ENCODE data around the gene SPRR1B. TPM values are rescaled to one million over a fixed set of nuclear protein-coding genes. Genes with fewer than 3 reads are reported as not detected.
"Not testable (repeated sequence)": the region's sequence is repeated elsewhere in the genome, so short reads cannot be mapped to it uniquely, and the experiment has no call there.

SPRR1B gene
- total RNA-seq, 3 donors from 2014 or later, result not detected

- DNase-seq (no peak), ATAC-seq (no peak)
- Histone ChIP-seq H3K4me3 (no peak within 1 kb of the TSS), H3K36me3 (ENCODE audit: low read depth) (no peaks in the 10 kb centered on the region), H3K4me1 (ENCODE audit: low read depth) (no peaks in the 10 kb centered on the region), H3K9me3 (no peaks in the 10 kb centered on the region)
- TF ChIP-seq, protein P1, sequence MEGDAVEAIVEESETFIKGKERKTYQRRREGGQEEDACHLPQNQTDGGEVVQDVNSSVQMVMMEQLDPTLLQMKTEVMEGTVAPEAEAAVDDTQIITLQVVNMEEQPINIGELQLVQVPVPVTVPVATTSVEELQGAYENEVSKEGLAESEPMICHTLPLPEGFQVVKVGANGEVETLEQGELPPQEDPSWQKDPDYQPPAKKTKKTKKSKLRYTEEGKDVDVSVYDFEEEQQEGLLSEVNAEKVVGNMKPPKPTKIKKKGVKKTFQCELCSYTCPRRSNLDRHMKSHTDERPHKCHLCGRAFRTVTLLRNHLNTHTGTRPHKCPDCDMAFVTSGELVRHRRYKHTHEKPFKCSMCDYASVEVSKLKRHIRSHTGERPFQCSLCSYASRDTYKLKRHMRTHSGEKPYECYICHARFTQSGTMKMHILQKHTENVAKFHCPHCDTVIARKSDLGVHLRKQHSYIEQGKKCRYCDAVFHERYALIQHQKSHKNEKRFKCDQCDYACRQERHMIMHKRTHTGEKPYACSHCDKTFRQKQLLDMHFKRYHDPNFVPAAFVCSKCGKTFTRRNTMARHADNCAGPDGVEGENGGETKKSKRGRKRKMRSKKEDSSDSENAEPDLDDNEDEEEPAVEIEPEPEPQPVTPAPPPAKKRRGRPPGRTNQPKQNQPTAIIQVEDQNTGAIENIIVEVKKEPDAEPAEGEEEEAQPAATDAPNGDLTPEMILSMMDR (IDR thresholded peaks at IDR 0.05), result no peak
- intact Hi-C loops (cut with DNase I, micrococcal nuclease), result no loop called here
These were observed 10.1 kb downstream of the SPRR1B start, which contains the start of gene SPRR2D for GRCh38 chr1:153040950-153041631. Gene SPRR2D (minus strand): TSS chr1:153041120. CDS start chr1:153040346, 774 bp downstream.

DNA sequence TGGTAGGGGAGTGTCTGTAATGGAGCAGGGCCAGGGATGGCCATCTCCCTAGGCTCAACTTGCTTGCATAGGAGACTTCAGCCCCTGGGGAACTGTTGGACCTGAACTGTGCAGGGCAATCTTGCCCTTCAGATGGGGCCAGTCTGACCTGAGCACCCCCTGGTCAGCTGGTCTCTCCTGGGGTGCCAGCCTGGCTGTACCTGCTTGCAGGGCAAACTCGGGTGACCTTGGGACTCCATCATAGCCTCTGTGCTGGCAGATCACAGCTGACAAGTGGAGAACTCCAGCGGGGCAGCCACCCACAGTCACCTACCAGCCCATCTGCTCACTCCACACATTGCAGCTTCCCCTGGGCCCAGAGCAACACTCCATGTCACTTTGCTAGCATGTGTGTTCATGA, 18.2 kb downstream of the SPRR1B start:
- TF ChIP-seq, protein P1 (IDR thresholded peaks at IDR 0.05), result no peak
- Histone ChIP-seq H3K4me1 (ENCODE audit: low read depth) (no peaks in the 10 kb centered on the region), H3K36me3 (ENCODE audit: low read depth) (no peaks in the 10 kb centered on the region), H3K4me3 (no peak overlapping the region), H3K9me3 (no peaks in the 10 kb centered on the region)
- DNase-seq (no peak), ATAC-seq (no peak)
- intact Hi-C loops (cut with DNase I, micrococcal nuclease), result no loop called here

DNA sequence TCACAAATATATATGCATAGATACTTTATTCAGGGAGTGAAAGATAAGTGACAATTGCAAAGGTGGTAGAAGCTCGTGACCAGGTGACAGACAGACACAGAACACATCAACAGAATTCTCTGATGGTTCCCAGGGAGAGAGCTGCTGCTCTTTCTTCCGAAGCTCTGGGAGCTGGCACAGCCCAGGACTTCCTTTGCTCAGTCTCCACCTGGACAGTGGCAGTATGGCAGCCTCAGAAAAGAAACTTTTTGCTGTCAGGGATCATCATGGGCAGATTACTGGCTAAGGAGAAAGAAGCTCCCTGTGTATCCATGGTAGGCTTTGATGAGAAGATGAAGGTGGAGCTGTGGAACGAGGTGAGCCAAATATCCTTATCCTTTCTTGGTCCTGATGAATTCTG, 25.1 kb downstream of the SPRR1B start:
- H3K4me3 ChIP-seq; H3K9me3 ChIP-seq; H3K36me3 ChIP-seq (ENCODE audit: low read depth); intact Hi-C loops (cut with DNase I, micrococcal nuclease); DNase-seq; ATAC-seq; H3K4me1 ChIP-seq (ENCODE audit: low read depth): not testable (repeated sequence)

GRCh38 chr1:153057375-153057774, 26.4 kb downstream of the SPRR1B start, which contains the start of gene SPRR2A:
Gene SPRR2A (minus strand): TSS chr1:153057512. CDS start chr1:153056735, 777 bp downstream.
- intact Hi-C loops (cut with DNase I, micrococcal nuclease), result no loop called here
- H3K9me3 ChIP-seq, result no peaks in the 10 kb centered on the region
- TF ChIP-seq, protein P1 (IDR thresholded peaks at IDR 0.05), result no peak
- no peaks in the 10 kb centered on the region for H3K36me3 ChIP-seq (ENCODE audit: low read depth)
- no peak within 1 kb of the TSS for H3K4me3 ChIP-seq
- DNase-seq (no peak), ATAC-seq (no peak)
- H3K4me1 ChIP-seq (ENCODE audit: low read depth), result no peaks in the 10 kb centered on the region

GRCh38 chr1:153058154-153058553, 27.2 kb downstream of the SPRR1B start:
- no peaks in the 10 kb centered on the region for H3K4me1 ChIP-seq (ENCODE audit: low read depth)
- DNase-seq (no peak), ATAC-seq (no peak)
- H3K36me3 ChIP-seq (ENCODE audit: low read depth), result no peaks in the 10 kb centered on the region
- intact Hi-C loops (cut with DNase I, micrococcal nuclease), result no loop called here
- TF ChIP-seq, protein P1 (IDR thresholded peaks at IDR 0.05), result no peak
- H3K4me3 ChIP-seq, result no peak overlapping the region
- no peaks in the 10 kb centered on the region for H3K9me3 ChIP-seq

DNA sequence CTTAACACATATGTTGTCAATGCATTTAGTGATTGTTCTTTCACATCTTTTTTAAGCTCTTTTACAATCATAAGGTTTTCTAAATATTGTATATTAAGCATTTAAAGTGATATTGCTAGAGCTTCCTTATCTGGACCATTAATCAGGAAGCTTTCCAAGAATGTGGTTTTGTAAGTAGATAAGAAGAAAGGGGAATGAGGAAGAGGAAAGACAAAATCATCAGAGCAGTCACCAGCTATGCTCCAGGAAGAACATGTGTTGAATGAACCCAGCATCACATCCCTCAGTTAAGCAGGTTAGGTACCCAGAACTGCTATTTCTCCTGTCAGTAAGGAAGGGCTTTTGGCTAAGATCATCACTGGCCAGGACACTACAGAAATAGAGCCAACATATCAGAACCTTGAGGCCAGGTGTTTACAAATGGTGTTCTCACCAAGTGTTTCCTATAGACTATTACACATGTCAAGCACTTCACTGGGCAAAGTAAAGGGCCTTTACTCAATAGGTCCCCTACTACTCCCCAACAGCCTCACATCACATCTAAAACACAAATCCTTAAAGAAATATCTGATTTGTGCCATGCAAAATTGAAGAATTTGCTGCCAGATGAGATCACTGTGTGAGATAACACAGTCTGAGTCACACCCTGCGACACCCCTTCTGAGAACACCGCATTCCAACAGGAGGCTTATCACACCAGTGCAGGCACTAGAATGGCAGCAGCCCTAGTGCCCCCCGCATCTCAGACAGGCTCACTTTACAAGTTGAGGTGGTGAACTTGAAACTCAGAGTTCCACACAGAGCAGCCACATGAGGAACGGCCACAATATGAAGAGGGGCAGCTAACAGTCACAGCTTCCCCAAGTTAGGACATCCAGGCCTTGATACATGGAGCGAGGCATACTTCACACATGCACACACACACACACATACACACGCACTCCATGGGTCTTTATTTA, 28.1 kb downstream of the SPRR1B start:
- TF ChIP-seq, protein P1 (IDR thresholded peaks at IDR 0.05), result no peak
- intact Hi-C loops (cut with DNase I, micrococcal nuclease), result no loop called here
- ATAC-seq (no peak), DNase-seq (no peak)
- Histone ChIP-seq H3K4me3 (no peak overlapping the region), H3K4me1 (ENCODE audit: low read depth) (no peaks in the 10 kb centered on the region), H3K9me3 (no peaks in the 10 kb centered on the region), H3K36me3 (ENCODE audit: low read depth) (no peaks in the 10 kb centered on the region)
